ENCODE results near the gene CA5A.
"Not testable (repeated sequence)": the region's sequence is repeated elsewhere in the genome, so short reads cannot be mapped to it uniquely, and the experiment has no call there.

DNA sequence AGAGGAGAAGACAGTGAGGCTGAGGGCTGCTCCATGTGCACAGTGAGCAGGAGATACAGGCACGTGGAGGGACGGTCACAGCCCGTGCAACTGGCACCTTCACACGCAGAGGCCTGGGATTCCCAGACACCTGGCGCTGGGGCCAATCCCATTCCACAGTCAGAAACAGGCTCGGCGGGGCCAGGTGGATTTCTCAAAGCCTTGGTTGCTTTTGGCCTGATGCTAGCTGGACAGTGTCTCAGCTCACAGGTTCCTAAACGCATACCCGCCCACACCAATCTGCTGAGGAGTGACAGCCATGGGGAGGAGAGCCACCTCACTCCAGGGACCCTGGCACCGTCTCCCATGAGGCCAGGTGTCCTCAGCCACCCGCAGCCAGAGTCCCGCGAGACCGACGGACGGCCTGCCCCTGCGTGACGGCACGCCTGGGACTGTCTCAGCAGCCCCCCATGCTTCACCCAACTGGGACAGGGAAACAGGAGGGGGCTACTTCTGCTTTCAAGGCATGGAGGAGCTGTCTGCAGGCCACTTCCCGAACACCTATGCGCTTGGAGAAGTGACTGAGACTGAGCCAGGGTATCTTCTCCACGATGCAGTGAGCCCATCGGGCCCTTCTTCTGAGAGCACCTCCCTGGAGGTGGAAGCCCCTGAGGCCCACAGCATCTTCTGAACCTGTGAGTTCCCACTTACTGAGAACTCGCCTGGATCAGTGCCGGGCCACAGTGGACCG is 73.6 kb downstream of the CA5A start:
- not testable (repeated sequence) for TF ChIP-seq EZH2 (IDR thresholded peaks at IDR 0.05); POLR2AphosphoS5 (IDR thresholded peaks at IDR 0.05; ENCODE audit: borderline replicate concordance, low read depth, low read length); FOXP2 (optimal IDR thresholded peaks at IDR 0.05; ENCODE audit: control extremely low read depth, extremely low read length, insufficient read depth)
